H1 (cell line): ENCODE measurements around the gene CELSR1. TPM values are rescaled to one million over a fixed set of nuclear protein-coding genes. Genes with fewer than 3 reads are reported as not detected.

Source experiments
- CTCF ChIA-PET: fragments of 300-600 bp; sonication (Branson Sonifier 250); formaldehyde crosslinking; loops from one replicate; lab custom pipeline; 2021; ENCODE audit not compliant: partially characterized antibody; lab: Charles Lee
- POLR2A ChIA-PET: fragments of 300-600 bp; sonication (Branson Sonifier 250); formaldehyde crosslinking; loops from one replicate; lab custom pipeline; 2021; ENCODE audit warnings: inconsistent platforms; ENCODE audit not compliant: partially characterized antibody; lab: Charles Lee
- DNase-seq, 2 experiments: peaks; one replicate each; pipeline versions ENCODE4 v3.0.0 to v3.0.0-alpha.2; 2010 to 2022; ENCODE audit warnings: low spot score in 2 of 2, low read depth in 1 of 2, mixed read lengths in 1 of 2
- FAIRE-seq: peaks from 2 replicates; lab custom pipeline; 2011; peaks lifted over from hg19 to GRCh38; lab: Jason Lieb, UNC
- H2AFZ ChIP-seq: 2 replicates; pipeline ENCODE4 v1.8.1; 2012; ENCODE audit warnings: low read length, inconsistent platforms
- H2AK5ac ChIP-seq: 2 replicates; pipeline ENCODE4 v1.6.1; 2013; ENCODE audit warnings: low read depth, low read length
- H2BK120ac ChIP-seq: replicated peaks from 2 replicates; pipeline ENCODE3; 2013; ENCODE audit warnings: low read depth, low read length, inconsistent platforms
- H2BK12ac ChIP-seq: 2 replicates; pipeline ENCODE4 v1.6.1; 2013; ENCODE audit warnings: low read depth, low read length
- H2BK15ac ChIP-seq: 2 replicates; pipeline ENCODE4 v1.6.1; 2013; ENCODE audit warnings: low read length
- H2BK20ac ChIP-seq: 2 replicates; pipeline ENCODE4 v1.6.1; 2013; ENCODE audit warnings: low read length
- H2BK5ac ChIP-seq: 2 replicates; pipeline ENCODE4 v1.6.1; 2013; ENCODE audit warnings: low read depth, low read length
- H3K14ac ChIP-seq: 2 replicates; pipeline ENCODE4 v1.6.1; 2013; ENCODE audit warnings: inconsistent platforms; ENCODE audit not compliant: insufficient read length
- H3K18ac ChIP-seq: 2 replicates; pipeline ENCODE4 v1.6.1; 2013; ENCODE audit warnings: low read length; ENCODE audit errors: extremely low read depth
- H3K23ac ChIP-seq: 2 replicates; pipeline ENCODE4 v1.6.1; 2013; ENCODE audit warnings: inconsistent platforms; ENCODE audit not compliant: insufficient read length
- H3K23me2 ChIP-seq: 2 replicates; pipeline ENCODE4 v1.6.1; 2013; ENCODE audit warnings: low read depth, low read length
- H3K27ac ChIP-seq: 2 replicates; pipeline ENCODE4 v1.6.1; 2011; ENCODE audit warnings: low read depth, low read length, inconsistent platforms
- H3K27me3 ChIP-seq, 4 experiments: replicated peaks in 1 of 4; 1 replicate in 1 of 4; 2 replicates in 3 of 4; pipeline versions ENCODE4 v1.6.1 to v1.8.1; 2011 to 2013; ENCODE audit warnings: low read length in 3 of 4, mild to moderate bottlenecking in 3 of 4, inconsistent platforms in 2 of 4, mixed read lengths in 2 of 4, moderate library complexity in 1 of 4; ENCODE audit not compliant: control insufficient read depth in 3 of 4, insufficient read depth in 3 of 4; ENCODE audit errors: extremely low read depth in 1 of 4
- H3K36me3 ChIP-seq, 4 experiments: 2 replicates each; pipeline versions ENCODE4 v1.6.1 to v1.8.1; 2011 to 2013; ENCODE audit warnings: mild to moderate bottlenecking in 4 of 4, low read length in 3 of 4, moderate library complexity in 2 of 4, control low read depth in 1 of 4, inconsistent platforms in 1 of 4; ENCODE audit not compliant: insufficient read depth in 4 of 4, control insufficient read depth in 2 of 4
- H3K4ac ChIP-seq: replicated peaks from 2 replicates; pipeline ENCODE3; 2013; ENCODE audit warnings: low read length, low read depth, mixed read lengths, inconsistent platforms; ENCODE audit not compliant: insufficient read length
- H3K4me1 ChIP-seq, 4 experiments: replicated peaks in 1 of 4; 1 replicate in 1 of 4; 2 replicates in 3 of 4; pipeline versions ENCODE4 v1.6.1 to v1.8.1; 2011 to 2013; ENCODE audit warnings: low read length in 3 of 4, inconsistent platforms in 2 of 4, mixed read lengths in 1 of 4; ENCODE audit not compliant: insufficient read depth in 4 of 4, control insufficient read depth in 3 of 4
- H3K4me2 ChIP-seq, 2 experiments: 2 replicates each; pipeline versions ENCODE4 v1.6.1 to v1.8.1; 2011 to 2013; ENCODE audit warnings: low read depth in 2 of 2, low read length in 2 of 2, control low read depth in 1 of 2, inconsistent platforms in 1 of 2, mild to moderate bottlenecking in 1 of 2; ENCODE audit not compliant: insufficient read depth in 1 of 2
- H3K4me3 ChIP-seq, 4 experiments: fragments of 200-600, 300-600 bp in 1 of 4; sonication (generic), shearing (Covaris generic), sonication (Bioruptor Twin) in 1 of 4; 2 replicates each; pipeline versions ENCODE4 v1.5.1 to v1.8.1; 2011 to 2016; ENCODE audit warnings: low read length in 4 of 4, low read depth in 3 of 4, control low read depth in 2 of 4, inconsistent platforms in 2 of 4, mild to moderate bottlenecking in 2 of 4, mixed read lengths in 1 of 4, moderate library complexity in 1 of 4; ENCODE audit not compliant: insufficient read depth in 2 of 4; ENCODE audit errors: extremely low read depth in 1 of 4
- H3K56ac ChIP-seq: replicated peaks from 2 replicates; pipeline ENCODE3; 2013; ENCODE audit warnings: low read depth, mild to moderate bottlenecking, mixed read lengths, low read length, inconsistent platforms; ENCODE audit not compliant: insufficient read length
- H3K79me1 ChIP-seq: 2 replicates; pipeline ENCODE4 v1.6.1; 2013; ENCODE audit warnings: low read depth, low read length, control low read depth
- H3K79me2 ChIP-seq, 2 experiments: 2 replicates each; pipeline versions ENCODE4 v1.6.1 to v1.8.1; 2012 to 2013; ENCODE audit warnings: low read length in 2 of 2, mild to moderate bottlenecking in 2 of 2, inconsistent platforms in 1 of 2; ENCODE audit not compliant: insufficient read depth in 2 of 2, control insufficient read depth in 1 of 2
- H3K9ac ChIP-seq, 4 experiments: replicated peaks in 1 of 4; 1 replicate in 1 of 4; 2 replicates in 3 of 4; pipeline versions ENCODE4 v1.6.1 to v1.8.1; 2011 to 2013; ENCODE audit warnings: low read depth in 3 of 4, low read length in 3 of 4, control low read depth in 2 of 4, mild to moderate bottlenecking in 2 of 4, moderate library complexity in 2 of 4, inconsistent platforms in 1 of 4; ENCODE audit errors: extremely low read depth in 1 of 4
- H3K9me3 ChIP-seq, 2 experiments: 2 replicates each; pipeline versions ENCODE4 v1.6.1 to v1.8.1; 2012 to 2013; ENCODE audit warnings: mild to moderate bottlenecking in 2 of 2, moderate library complexity in 2 of 2, control low read depth in 1 of 2, inconsistent platforms in 1 of 2, low read depth in 1 of 2, low read length in 1 of 2, mixed read lengths in 1 of 2; ENCODE audit not compliant: insufficient read depth in 2 of 2
- H4K20me1 ChIP-seq, 2 experiments: replicated peaks in 1 of 2; 2 replicates each; pipeline versions ENCODE3 to v1.8.1; 2011 to 2013; ENCODE audit warnings: inconsistent platforms in 2 of 2, low read length in 2 of 2, mild to moderate bottlenecking in 1 of 2; ENCODE audit not compliant: insufficient read depth in 2 of 2, control insufficient read depth in 1 of 2
- H4K5ac ChIP-seq: 2 replicates; pipeline ENCODE4 v1.6.1; 2013; ENCODE audit warnings: low read length, low read depth, mixed read lengths, inconsistent platforms; ENCODE audit not compliant: insufficient read length
- H4K8ac ChIP-seq: 2 replicates; pipeline ENCODE4 v1.8.0; 2013; ENCODE audit warnings: mild to moderate bottlenecking, moderate library complexity, low read length, inconsistent platforms; ENCODE audit not compliant: insufficient read depth; ENCODE audit errors: extremely low read depth
- H4K91ac ChIP-seq: replicated peaks from 2 replicates; pipeline ENCODE3; 2013; ENCODE audit warnings: low read length, mixed read lengths, inconsistent platforms; ENCODE audit not compliant: insufficient read length
- EP300 ChIP-seq, 2 experiments: IDR thresholded peaks; 1 replicate in 1 of 2; 2 replicates in 1 of 2; pipeline ENCODE4 v1.6.1; 2011 to 2012; ENCODE audit warnings: low read depth in 2 of 2, low read length in 2 of 2, mild to moderate bottlenecking in 2 of 2, borderline replicate concordance in 1 of 2, inconsistent platforms in 1 of 2, moderate library complexity in 1 of 2
- GABPA ChIP-seq: IDR thresholded peaks from 2 replicates; pipeline ENCODE4 v1.6.1; 2011; ENCODE audit warnings: mild to moderate bottlenecking, low read length, moderate library complexity, borderline replicate concordance; ENCODE audit not compliant: insufficient read depth
- HDAC6 ChIP-seq: IDR thresholded peaks from one replicate; pipeline ENCODE4 v1.7.1; 2012; ENCODE audit warnings: low read depth, mild to moderate bottlenecking, inconsistent platforms, low read length, moderate library complexity
- RAD21 ChIP-seq, 2 experiments: IDR thresholded peaks in 1 of 2; conservative IDR thresholded peaks in 1 of 2; 2 replicates each; pipeline ENCODE4 v1.6.1; 2011; ENCODE audit warnings: low read depth in 2 of 2, low read length in 2 of 2, improper control_type of control experiment in 1 of 2, inconsistent platforms in 1 of 2, mild to moderate bottlenecking in 1 of 2, moderate library complexity in 1 of 2
- SP4 ChIP-seq: IDR thresholded peaks from 2 replicates; pipeline ENCODE4 v1.6.1; 2012; ENCODE audit warnings: low read length, inconsistent platforms
- TBP ChIP-seq: IDR thresholded peaks from 2 replicates; pipeline ENCODE4 v1.6.1; 2011; ENCODE audit warnings: low read depth, low read length, improper control_type of control experiment
- WGBS, 2 experiments: shearing (Covaris generic) in 1 of 2; methylation state at CpG; one replicate each; pipeline versions ENCODE4 v1.1.6 to v1.1.7; 2013 to 2015; ENCODE audit warnings: low lambda C conversion rate in 2 of 2, mixed read lengths in 2 of 2, inconsistent platforms in 1 of 2, low coverage in 1 of 2, missing lambda C conversion rate in 1 of 2; ENCODE audit not compliant: insufficient replicate concordance in 2 of 2, insufficient coverage in 1 of 2, insufficient read length in 1 of 2; ENCODE audit errors: extremely low coverage in 1 of 2, missing lambda C conversion rate in 1 of 2; 5-methylcytosine and 5-hydroxymethylcytosine counted together
- polyA plus RNA-seq, 7 experiments: library from polyadenylated mRNA; depleted of rRNA in 3 of 7; stranded (reverse) in 5 of 7; unstranded in 2 of 7; fragments of >200 nt in 5 of 7; fragments of 200-250 nt in 2 of 7; gene quantifications; 1 replicate in 5 of 7; 2 replicates in 1 of 7; 4 replicates in 1 of 7; pipeline versions ENCODE4 v1.2.1 to v1.2.3, GENCODE V29; 2011 to 2013; ENCODE audit warnings: missing spikeins in 2 of 7, mixed read lengths in 2 of 7
- total RNA-seq: library from RNA; stranded (reverse); fragmentation: NEBNext Ultra II Directional; extraction: Animal tissue kit (Norgen Biotek cat#: 25700); gene quantifications from 2 replicates; pipeline ENCODE4 v1.2.1, GENCODE V29; 2021
- TF ChIP-seq, protein P1 (sequence below), 3 experiments: IDR thresholded peaks; 1 replicate in 2 of 3; 2 replicates in 1 of 3; pipeline versions ENCODE4 v1.5.1 to v1.6.1; 2011; ENCODE audit warnings: low read length in 3 of 3, mild to moderate bottlenecking in 3 of 3, inconsistent platforms in 2 of 3, low read depth in 1 of 3, moderate library complexity in 1 of 3; ENCODE audit not compliant: insufficient read depth in 1 of 3; ENCODE audit errors: control extremely low read depth in 1 of 3

The CELSR1 gene
- total and polyA plus RNA-seq, 2 of the 8 experiments (the other 6 are each of a cell fraction or from before 2014, with no cell fraction given) = 9.0 to 12.4 TPM

DNA sequence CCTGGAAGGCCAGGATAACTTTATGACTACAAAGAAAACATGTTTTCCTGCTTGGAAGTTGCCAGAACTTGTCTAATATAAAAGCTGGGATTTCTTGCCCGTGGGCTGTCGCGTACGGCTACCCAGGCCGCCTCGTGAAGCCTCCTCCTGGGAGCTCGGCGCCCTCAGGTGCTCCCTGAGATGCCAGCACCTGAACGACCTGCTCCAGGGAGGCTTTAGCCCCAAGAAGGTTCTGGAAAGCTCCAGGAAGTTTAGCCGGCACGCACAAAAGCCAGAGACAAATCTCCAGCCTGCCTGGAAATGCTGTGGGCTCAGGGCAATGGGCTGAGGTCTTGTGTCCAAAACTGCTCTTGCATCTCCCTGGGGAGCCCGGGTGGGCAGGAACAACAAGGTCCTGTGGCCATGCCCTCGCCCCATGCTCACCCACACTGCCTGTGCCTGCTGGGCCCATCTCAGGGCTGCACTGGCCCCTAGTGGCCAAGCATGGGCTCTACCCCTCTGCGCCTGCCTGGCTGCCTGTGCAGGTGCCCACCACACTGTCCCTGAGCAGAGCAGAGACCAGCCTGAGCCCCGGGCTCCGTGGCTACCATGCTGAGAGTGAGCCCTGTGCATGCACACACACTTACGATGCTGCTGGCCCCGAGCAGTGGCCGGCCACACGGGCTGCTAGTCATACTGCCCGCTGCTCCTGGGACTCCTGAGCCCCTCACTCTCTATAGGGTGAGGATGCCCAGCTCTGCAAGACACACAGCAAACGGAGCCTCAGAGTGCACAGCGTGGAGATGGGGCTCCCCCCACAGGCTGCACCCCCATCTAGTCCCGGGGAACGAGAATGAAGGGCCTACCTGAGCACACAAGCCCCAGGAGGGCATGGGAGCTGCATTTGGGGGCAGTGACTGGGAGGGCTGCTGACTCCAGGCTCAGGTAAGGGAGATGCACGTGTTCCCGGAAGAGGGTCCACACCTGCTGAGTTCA lies 4.9 kb upstream of the CELSR1 start:
- Histone ChIP-seq H3K79me1 (no peaks in the 10 kb centered on the region), H3K14ac (no peak overlapping the region), H3K4me1 (peaks cover 0 to 6% (median 2%) of the 10 kb centered on the region in 4 experiments; a peak in 4 of 7 replicates), H3K18ac (no peak overlapping the region), H2BK20ac (no peak overlapping the region), H2AK5ac (no peak overlapping the region), H3K9ac (no peak overlapping the region), H3K4me2 (peak overlapping the region in 1 of 2 experiments; percentile 39; a peak in 1 of 4 replicates), H2AFZ (no peak overlapping the region), H3K23ac (no peak overlapping the region), H3K27me3 (peaks cover 4 to 21% (median 20%) of the 10 kb centered on the region in 4 experiments), H4K91ac (no peak overlapping the region), H4K20me1 (no peaks in the 10 kb centered on the region), H3K79me2 (no peaks in the 10 kb centered on the region), H3K56ac (no peak overlapping the region), H2BK5ac (no peak overlapping the region), H4K5ac (no peak overlapping the region), H4K8ac (no peak overlapping the region), H3K9me3 (no peaks in the 10 kb centered on the region), H2BK15ac (peak overlapping the region; percentile 72; the same call in 1 of the 2 replicates), H2BK12ac (no peak overlapping the region), H3K23me2 (peaks cover 6% of the 10 kb centered on the region; the same call in 1 of the 2 replicates), H2BK120ac (no peak overlapping the region), H3K27ac (no peak overlapping the region), H3K4me3 (no peak overlapping the region), H3K4ac (no peak overlapping the region), H3K36me3 (no peaks in the 10 kb centered on the region)
- WGBS, 2 experiments = 52% methylated on average over 27 of the region's 27 CpGs; no CpG with 5 or more reads in 1 of the 2 experiments
- ChIA-PET POLR2A (interaction anchor here (1.1 to 2.8 kb wide), 3 partner anchors 21 to 188 kb away, joined by 3 to 9 read pairs (median 4); no protein-coding TSS in a partner anchor), CTCF (interaction anchor here (0.6 to 6.5 kb wide), 40 partner anchors 9 to 290 kb away, joined by 3 to 82 read pairs (median 4); partner anchors contain the start of gene TRMU)
- FAIRE-seq (no peak), DNase-seq (peak in 1 of 2 experiments; percentile 90)
- TF ChIP-seq RAD21 (IDR thresholded peaks at IDR 0.05 in 1 of 2, conservative IDR thresholded peaks at IDR 0.05 in 1 of 2; ENCODE audit: low read depth in 2 of 2, low read length in 2 of 2) (peak; percentile 98 to 99), HDAC6 (no peak), EP300 (IDR thresholded peaks at IDR 0.05; ENCODE audit: borderline replicate concordance in 1 of 2, low read depth in 2 of 2, low read length in 2 of 2) (no peak), SP4 (no peak), TBP (no peak), GABPA (peak; percentile 81; the same call in 1 of the 2 replicates)
- TF ChIP-seq, protein P1, sequence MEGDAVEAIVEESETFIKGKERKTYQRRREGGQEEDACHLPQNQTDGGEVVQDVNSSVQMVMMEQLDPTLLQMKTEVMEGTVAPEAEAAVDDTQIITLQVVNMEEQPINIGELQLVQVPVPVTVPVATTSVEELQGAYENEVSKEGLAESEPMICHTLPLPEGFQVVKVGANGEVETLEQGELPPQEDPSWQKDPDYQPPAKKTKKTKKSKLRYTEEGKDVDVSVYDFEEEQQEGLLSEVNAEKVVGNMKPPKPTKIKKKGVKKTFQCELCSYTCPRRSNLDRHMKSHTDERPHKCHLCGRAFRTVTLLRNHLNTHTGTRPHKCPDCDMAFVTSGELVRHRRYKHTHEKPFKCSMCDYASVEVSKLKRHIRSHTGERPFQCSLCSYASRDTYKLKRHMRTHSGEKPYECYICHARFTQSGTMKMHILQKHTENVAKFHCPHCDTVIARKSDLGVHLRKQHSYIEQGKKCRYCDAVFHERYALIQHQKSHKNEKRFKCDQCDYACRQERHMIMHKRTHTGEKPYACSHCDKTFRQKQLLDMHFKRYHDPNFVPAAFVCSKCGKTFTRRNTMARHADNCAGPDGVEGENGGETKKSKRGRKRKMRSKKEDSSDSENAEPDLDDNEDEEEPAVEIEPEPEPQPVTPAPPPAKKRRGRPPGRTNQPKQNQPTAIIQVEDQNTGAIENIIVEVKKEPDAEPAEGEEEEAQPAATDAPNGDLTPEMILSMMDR (IDR thresholded peaks at IDR 0.05; ENCODE audit: control extremely low read depth in 1 of 3, insufficient read depth in 1 of 3, low read depth in 1 of 3, low read length in 3 of 3) = peak; percentile 97 to 100 (median 99)
